HG02763 (cell line): Measurements from ENCODE around the gene NHLRC4.

Experiments
- ATAC-seq: cut with Tn5 transposase; IDR thresholded peaks from one replicate; pipeline ENCODE4 v1.9.1; 2021; ENCODE audit warnings: mild to moderate bottlenecking, moderate library complexity; ENCODE audit not compliant: unreplicated experiment

Gene NHLRC4

DNA sequence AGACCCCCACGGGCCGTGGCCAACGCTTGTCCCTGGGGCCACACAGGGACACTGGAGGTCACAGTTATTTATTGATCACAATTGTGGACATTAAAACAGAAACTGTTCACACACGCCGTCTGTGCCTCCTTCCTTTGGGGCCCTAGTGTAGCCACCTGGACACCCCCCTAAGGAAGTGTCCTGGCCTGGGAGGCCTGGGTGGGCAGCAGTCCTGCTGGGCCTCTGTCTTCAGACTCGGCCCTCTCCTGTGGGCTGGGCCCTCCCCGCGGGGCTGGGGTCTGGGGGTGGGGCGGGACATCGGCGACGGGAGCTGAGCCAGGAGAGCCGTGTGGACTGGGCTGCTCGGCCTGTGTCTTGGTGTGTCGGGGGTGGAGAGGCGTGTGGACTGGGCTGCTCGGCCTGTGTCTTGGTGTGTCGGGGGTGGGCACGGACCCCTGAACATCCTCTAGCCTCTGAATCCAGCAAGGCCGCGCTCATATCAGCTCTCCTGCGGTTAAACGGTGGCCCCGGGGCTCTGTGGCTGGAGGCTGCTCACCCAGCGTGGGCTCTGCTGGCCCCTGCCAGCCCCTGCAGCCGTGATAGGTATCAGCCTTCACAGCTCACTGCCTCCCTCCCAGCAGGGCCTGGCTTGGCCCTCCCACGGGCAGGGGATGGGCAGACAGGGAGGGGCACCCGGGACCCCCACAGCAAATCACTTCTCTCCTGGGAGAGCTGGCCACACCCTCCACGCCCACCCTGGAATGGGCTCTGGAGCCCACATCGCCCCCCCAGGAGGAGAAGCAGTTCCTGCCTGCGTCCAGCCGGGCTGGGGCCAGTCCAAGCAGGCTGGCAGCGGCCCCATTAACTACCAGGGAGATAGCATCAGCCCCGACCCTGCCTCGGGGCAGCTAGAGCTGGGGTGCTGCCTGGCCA is 1.1 kb upstream of the NHLRC4 start:
- ATAC-seq, result no peak

DNA sequence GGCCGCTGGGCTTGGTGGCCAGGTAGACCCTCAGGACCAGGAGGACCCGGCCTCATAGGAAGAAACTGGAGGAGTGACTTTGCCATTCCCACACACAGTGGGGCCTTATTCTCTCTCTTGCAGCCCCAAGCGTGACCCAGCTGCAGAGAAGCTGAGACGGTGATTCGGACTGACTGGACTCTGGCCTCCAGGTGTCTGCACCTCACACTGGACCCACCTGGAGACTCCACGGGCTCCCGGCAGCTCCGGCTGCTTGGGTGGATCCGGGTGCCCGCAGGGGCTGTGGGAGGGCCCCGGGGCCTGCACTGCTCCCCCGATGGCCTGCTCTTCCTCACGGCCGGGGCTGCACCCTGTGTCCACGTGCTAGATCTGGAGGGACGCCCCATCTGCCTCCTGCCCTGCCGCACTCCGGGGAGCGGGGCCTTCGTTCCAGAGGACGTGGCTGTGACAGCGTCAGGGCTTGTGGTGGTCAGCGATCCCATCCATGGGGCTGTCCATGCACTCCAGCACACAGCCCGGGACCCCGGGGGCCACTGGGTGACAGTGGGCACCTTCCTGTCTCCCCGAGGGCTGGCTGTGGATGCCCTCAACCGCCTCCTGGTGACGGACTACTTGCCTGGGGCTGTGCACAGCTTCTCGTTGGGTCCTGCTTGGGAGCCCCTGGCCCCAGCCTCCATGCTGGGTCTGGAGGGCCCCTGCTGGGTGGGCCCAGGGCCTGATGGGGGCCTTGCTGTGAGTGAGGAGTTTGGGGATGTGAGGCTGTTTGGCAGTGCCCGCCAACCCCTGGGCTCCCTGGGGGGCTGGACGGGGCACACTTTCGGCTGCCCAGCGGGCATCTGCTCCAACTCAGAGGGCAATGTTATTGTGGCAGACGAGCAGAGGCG is 810 bp downstream of the NHLRC4 start:
- ATAC-seq, result no peak

DNA sequence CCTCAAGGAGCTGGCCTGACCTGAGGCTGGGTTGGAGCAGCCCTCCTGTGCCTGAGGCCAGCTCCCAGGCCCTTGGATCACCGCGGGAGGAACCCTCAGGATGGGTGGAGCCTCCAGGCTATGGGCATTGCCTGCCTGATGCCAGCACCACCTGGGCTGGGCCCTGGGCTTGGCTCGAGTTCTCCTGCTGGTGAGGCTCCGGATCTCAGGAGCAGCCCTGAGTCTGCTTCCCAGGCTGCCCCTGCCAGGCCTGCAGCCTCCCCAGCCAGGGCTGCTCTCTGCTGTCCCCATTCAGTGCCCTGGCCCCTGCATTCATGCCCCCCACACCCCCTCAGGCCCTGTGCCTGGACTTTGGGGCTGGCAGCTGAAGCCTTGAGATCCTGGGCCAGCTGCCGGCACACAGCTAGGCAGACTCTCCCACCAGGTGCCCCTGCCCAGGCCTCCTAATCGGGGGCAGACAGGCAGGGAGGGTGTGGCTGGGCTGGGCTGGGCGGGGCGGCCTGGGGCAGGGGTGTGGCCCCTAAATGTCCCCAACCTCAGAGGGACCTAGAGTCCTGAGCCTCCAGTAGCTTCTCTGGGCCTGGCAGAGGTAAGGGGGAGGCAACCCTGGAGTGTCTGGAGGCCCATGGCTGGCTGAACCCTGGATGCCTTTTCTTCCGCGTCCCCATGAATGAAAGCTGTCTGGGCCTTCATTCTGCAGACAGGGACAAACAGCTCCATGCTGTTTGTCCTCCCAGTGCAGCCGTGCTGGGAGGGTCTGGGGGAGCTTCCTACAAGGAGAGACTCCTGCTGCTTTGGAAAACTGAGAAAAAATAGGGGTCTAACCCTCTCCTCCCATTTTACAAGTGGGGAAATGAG is 1.8 kb downstream of the NHLRC4 start:
- ATAC-seq, result no peak

DNA sequence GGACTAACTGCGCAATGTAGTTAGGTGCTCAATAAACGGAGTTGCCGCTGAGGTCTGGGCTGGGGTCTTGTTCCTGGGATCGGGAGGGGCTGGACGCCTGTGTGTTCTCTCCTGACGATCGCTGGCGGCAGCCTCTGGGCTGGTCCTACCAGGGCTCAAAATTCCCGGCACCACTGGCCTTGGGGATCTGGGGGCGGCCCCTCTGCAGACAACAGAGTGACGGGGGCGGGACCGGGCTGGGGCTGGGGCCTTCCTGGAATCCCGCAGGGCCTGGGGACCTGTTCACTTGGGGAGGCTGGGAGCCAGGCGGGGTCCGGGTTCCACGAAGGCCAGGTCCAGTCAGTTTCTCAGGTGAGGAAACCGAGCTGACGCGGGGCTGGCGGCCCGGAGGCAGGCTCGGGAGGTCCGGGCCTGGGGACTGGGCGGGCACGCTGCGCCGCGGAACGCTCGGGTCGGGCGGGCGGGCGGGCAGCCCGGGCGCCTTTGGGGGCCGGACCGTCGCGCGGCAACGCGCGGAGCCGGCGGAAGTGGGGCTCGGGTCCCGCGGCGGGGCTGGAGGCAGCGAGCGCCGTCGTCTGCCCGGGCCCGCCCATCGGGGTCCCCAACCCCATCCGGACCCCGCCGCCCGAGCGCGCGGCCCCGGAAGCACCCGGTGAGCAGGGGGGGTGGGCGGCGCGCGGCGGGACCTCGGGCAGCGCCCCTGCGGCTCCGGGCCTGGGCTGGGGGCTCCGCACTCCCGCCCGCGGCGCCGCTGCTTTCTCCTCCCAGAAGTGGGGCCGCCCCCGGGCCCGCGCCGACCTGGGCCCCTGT is 2.8 kb downstream of the NHLRC4 start, which contains the start of gene PIGQ:
TSS of gene PIGQ (plus strand) at position 524 of the 810 bp plus-strand sequence. CDS start 4,107 bp downstream, outside the sequence.
- peak; percentile 47 for ATAC-seq

DNA sequence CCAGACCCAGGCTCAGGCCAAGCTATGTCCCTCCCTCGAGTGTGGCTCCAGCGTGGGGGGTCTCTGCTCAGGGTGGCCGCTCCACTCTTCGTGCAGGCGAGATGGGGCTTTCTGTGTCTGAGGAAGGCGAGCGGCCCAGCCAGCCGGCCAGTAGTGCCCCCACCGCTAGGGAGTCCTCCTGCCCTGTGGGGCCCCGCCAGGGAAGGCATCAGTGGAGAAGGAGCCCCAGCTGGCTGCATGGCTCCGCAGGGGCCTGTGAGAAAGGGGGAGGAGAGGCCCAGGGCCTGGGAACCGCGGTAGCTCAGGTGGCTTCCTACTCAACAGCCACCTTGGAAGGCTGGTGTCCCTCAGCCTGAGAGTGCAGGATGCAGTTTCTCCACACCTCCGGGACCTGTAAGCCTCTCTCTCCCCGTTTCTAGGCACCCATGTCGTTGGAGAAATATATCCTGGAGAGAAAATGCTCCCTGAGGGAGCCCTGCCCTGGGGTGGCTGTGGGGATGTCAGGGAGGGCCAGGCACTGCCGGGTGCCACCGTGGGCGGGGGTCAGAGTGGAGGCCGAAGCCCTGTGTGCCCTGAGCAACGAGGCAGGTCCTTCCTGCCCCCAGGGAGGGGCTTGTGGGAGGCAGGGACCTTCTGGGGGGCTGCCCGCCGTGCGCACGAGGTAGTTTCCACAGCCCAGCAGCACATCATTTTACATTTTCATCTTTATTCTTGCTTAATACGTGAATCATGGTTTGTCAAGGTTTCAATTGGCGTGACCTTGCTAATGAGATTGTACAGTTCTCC is 6.3 kb downstream of the NHLRC4 start:
- no peak for ATAC-seq

DNA sequence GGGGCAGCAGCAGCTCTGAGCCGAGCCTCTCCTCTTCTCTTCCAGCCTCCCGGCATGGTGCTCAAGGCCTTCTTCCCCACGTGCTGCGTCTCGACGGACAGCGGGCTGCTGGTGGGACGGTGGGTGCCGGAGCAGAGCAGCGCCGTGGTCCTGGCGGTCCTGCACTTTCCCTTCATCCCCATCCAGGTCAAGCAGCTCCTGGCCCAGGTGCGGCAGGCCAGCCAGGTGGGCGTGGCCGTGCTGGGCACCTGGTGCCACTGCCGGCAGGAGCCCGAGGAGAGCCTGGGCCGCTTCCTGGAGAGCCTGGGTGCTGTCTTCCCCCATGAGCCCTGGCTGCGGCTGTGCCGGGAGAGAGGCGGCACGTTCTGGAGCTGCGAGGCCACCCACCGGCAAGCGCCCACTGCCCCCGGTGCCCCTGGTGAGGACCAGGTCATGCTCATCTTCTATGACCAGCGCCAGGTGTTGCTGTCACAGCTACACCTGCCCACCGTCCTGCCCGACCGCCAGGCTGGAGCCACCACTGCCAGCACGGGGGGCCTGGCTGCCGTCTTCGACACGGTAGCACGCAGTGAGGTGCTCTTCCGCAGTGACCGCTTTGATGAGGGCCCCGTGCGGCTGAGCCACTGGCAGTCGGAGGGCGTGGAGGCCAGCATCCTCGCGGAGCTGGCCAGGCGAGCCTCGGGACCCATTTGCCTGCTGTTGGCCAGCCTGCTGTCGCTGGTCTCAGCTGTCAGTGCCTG is 7.4 kb downstream of the NHLRC4 start:
- ATAC-seq, result no peak

DNA sequence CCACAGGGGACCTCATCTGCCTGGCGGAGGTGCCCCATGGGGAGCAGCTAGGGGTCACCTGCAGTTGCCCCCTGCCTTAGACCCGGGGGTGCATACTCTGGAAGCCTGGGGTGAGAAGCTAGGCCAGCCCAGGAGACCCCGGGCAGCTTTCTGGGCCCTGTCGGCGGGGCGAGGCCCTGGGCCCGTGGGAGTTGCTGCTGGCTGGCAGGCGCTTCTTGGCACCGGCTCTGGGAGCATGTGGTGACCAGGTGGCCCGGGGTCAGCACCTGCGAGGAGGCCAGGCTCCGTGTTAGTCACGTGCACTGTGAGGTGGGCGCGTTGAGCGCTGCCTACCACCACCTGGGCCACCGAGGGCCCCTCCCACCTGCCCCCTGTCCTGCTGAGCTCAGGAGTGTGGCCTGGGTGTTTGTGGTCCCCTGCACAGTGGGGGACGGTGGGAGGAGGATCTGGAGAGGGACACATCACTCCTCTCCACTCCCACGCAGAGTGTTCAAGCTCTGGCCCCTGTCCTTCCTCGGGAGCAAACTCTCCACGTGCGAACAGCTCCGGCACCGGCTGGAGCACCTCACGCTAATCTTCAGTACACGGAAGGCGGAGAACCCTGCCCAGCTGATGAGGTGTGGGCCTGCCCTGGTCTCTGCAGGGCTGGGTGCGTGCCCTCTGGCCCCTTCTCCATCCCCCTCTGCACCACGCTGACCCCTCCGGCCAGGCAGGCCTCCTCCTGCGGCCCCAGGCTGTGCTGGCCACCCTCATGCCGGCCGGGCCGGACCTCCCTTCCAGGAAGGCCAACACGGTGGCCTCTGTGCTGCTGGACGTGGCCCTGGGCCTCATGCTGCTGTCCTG is 8.8 kb downstream of the NHLRC4 start:
- no peak for ATAC-seq

DNA sequence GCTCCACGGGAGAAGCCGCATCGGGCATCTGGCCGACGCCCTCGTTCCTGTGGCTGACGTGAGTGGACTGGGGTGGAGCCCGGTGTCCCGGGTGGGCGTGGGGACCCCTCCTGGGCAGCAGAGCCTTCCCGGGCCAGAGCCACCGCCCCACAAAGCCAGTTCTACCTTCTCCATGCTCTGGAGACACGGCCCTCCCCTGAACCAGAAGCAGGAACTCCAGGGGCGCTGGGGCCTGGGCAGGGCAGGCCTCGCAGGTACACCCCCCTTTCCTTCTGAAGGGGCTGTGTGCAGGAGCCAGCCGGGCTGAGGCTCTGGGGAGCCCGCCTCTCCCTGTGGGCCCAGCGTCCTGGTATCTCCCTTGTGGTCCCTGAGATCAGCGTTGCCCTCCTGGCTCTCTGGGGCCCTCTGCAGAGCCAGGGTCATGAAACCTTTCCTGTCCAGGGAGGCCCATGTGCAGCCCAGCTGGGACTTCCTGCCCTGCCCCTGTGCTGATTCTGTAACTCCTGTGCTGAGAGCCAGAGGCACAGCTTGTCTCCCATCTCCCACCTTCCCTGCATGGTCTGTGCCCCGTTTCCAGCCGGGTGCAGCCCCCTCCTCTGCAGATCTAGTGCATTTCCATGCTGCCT is 9.5 kb downstream of the NHLRC4 start:
- ATAC-seq, result no peak

DNA sequence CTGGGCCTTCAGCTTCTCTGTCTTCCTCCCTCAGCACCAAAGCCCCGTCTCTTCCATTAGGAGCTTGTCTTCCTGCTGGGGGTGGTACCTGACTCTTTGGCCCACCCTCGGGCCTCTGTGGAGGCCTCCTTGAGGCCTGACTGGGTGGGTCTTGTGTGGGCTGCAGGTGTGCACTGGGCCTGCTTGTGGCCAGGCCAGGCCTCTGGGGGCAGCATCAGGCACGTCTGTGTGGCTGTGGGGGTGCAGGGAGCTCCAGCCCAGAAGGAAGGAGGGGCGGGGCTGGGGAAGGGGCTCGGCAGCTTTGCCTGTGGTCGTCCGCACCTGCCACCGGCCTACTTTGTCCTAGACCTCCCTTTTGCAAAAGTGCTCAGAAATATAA is 10.0 kb downstream of the NHLRC4 start:
- no peak for ATAC-seq

DNA sequence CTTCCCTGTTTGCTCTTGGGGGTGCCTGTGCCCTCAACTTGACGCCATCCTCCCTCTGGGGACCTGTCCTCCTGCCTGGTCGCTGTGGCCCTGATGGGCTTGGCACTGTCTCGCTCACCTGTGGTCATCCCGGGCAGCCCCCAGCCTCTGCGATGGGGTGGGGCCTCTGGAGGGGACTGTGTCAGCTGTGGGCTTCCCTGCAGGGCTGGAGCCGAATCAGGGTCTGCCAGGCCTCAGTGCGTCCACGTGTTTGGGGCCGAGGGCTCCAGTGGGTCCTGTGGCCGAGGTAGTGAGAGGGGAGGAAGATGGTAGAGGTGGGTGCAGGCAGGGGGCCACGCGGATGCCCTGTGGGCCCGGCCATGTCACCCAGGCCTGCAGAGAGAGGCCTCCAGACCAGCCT is 11.0 kb downstream of the NHLRC4 start:
- no peak for ATAC-seq

DNA sequence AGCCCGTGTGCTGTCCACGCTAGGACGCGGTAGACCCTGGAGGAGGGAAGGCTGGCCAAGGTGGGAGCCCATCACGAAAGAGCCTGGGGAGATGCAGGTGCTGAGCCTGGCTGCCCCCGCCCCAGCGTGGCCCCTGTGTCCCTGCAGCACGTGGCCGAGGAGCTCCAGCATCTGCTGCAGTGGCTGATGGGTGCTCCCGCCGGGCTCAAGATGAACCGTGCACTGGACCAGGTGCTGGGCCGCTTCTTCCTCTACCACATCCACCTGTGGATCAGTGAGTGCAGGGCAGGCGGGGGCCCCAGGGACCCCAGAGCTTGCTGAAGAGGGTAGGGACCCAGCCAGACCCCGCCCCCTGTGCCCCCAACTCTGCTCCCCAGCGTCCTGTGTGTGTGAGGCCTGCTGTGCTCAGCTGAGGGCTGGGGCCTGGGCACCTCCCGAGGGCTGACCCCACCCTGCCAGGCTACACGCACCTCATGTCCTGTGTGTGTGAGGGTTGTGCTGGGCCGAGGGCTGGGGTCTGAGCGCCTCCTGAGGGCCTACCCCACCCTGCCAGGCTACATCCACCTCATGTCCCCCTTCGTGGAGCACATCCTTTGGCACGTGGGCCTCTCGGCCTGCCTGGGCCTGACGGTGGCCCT is 11.5 kb downstream of the NHLRC4 start:
- no peak for ATAC-seq

DNA sequence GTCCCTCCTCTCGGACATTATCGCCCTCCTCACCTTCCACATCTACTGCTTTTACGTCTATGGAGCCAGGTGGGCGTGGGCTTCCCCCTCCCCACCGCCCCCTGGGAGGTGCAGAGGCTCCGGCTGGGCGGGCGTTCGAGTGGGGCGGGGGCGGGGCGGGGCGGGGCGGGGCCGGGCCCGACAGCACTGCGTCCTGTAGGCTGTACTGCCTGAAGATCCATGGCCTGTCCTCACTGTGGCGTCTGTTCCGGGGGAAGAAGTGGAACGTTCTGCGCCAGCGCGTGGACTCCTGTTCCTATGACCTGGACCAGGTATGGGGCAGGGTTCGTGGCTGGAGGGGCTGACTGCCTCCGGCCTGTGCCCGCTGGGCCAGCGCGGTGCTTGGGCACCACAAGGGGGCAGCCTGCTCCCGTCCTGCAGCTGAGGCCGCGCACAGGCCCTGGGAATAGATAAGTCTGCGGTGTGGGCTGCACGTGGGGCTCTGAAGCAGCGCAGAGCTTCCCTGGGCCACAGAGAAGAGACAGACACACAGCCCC is 12.1 kb downstream of the NHLRC4 start:
- ATAC-seq, result no peak

DNA sequence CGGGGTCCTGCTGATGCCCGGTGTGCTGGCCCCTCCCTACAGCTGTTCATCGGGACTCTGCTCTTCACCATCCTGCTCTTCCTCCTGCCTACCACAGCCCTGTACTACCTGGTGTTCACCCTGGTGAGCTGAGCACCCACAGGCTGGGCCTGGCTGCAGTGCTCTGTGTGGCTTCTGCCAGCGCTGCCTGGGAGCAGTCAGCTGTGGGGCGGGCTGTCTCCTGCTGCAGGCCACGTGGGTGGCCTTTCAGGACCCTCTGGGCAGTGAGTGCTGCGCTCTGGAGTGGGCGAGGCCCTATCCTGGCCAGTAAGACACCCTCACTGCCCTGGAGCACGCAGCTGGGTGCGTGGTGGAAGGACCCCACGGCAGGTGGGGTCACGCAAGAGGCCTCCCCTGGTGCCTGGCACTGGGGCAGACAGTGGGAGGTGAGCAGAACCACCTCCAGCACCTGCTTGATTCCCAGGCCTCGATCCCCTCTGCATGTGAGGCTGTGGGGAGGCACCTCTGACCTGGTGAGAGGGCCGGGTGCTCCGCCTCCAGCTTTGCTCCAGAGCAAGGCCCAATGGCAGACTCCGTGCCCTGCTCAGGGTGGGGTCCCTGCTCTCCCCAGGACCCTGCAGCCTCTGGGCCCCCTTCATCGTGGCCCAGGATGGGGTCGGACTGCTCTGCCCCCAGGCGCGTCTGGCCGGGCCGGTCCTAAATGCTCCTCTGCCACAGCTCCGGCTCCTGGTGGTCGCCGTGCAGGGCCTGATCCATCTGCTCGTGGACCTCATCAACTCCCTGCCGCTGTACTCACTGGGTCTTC is 13.5 kb downstream of the NHLRC4 start:
- ATAC-seq, result no peak

DNA sequence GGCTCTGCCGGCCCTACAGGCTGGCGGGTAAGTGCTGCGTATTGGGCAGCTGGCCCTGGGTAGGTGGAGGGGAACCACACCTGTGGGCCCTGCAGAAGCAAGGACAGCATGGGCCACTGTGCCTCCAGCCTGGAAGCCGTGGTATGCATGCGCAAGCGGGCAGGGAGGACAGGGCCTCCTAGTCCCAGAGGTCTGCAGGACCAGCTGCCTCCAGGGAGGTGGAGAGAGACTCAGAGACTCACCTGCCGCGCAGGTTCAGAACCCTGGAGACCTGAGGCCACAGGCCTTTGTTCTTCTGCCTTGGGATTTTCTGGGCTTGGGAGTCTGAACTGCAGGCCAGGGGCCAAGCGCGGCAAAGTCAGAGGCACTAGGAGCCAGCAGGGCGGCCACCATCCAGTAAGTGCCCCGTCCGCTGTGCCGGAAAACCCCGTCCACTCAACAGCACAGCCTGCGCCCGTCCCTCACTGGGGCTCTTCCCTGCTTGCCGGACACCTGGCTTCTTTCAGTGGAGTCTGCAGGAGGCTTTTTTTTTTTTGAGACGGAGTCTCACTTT is 14.2 kb downstream of the NHLRC4 start:
- no peak for ATAC-seq

DNA sequence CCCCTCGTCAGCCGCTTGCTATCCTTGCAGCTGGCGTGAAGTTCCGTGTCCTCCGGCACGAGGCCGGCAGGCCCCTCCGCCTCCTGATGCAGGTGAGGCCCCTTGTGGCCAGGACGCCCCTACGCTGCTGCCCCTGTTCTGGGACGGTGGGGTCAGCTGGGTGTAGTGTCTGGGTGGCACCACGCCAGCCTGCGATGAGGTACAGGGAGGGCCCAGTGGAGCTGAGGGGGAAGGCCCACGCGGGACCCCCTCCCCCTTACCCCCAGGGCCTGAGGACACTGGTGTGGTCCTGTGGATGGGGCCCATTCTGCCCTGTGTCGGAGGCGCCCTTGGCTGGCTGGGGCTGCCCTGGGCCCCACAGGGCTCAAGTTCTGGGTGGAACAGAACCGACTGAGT is 15.4 kb downstream of the NHLRC4 start:
- ATAC-seq, result no peak
